ENCODE results near the gene SRP9. TPM values are rescaled to one million over a fixed set of nuclear protein-coding genes. Genes with fewer than 3 reads are reported as not detected.

The SRP9 gene
- total and polyA plus RNA-seq, 3 donors from 2014 or later: 134 to 249 (median 159) TPM

DNA sequence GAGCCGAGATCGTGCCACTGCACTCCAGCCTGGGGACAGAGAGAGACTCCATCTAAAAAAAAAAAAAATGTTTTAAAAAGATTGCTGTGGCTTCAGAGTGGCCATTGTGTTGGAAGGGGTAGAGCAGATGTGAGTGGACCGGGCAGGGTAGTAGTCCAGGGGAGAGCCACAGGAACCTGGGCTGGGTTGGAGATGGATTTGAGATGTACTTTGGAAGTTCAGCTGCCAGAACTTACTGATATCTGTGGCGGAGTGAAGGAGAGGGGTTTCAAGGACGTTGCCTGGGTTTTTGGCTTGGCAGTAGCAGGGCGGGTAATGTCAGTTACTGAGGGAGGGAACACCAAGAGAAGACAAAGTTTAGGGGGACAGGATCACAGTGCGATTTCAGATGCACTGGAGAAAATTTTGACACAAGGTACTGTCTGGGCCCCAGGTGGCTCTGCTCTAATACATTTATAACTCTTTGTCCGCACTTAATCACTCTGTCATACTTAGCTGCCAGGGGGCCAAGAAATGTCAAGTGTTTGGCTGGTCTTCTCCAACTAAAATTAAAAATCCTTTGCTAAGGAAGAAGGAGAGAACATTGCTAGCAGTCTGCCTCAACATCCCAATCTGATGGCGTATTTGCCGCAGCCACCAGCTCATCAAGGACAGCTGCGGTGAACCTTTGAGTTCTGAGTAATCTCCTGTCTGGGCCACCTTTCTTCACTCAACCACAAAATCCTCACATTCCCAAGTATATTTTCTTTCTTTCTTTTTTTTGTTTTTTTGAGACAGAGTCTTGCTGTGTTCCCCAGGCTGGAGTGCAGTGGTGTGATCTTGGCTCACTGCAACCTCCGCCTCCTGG lies 41.9 kb downstream of the SRP9 start:
- intact Hi-C loops (cut with DNase I; ENCODE audit: low total_unique reads): no loop called here
- H3K9me3 ChIP-seq: no peaks in the 10 kb centered on the region
- 49 to 50% methylated on average over 12 of the region's 12 CpGs for WGBS, 2 donors
- no peak overlapping the region for H3K4me3 ChIP-seq
- no peaks in the 10 kb centered on the region for H3K36me3 ChIP-seq (ENCODE audit: low read depth, missing control alignments)
- peaks cover 82% of the 10 kb centered on the region for H3K4me1 ChIP-seq
- peak overlapping the region in 1 of 2 donors; percentile 87 for H3K27ac ChIP-seq
- no peaks in the 10 kb centered on the region for H3K27me3 ChIP-seq
- TF ChIP-seq POLR2A (IDR thresholded peaks at IDR 0.05) (no peak), CTCF (IDR thresholded peaks at IDR 0.05) (no peak)
- peak; percentile 52 for DNase-seq

DNA sequence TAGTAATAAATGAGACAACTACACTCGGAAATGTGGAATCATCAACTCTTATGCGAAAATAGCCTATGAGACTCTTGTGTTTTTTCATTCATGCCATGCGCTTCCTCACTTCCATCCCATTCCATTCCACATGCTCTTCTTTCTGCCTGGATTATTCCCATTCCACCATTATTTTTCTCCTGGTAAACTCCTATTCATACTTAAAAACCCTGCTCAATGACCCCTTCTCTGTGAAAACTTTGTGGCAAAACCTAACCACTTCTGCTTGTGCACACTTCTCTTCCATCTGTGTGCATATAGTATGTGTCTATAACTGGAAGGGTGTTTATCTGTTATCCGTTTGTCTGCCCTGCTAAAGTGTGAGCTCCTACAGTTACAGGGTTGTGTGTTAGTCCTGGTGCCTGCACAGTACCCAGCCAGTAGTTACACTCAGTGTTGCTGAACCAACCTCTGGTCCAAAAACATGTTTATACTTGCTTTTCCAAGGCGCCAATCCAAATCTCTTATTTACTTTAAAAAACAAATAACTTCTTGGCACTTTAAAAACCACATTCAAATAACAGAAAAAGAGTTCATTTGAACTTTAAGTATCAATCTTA lies 43.0 kb downstream of the SRP9 start:
- Histone ChIP-seq H3K9me3 (no peaks in the 10 kb centered on the region), H3K4me1 (peaks cover 84% of the 10 kb centered on the region), H3K27me3 (no peaks in the 10 kb centered on the region), H3K27ac (peak overlapping the region in 1 of 2 donors; percentile 87), H3K4me3 (no peak overlapping the region), H3K36me3 (ENCODE audit: low read depth, missing control alignments) (no peaks in the 10 kb centered on the region)
- 77 to 82% methylated on average over 5 of the region's 5 CpGs for WGBS, 2 donors
- intact Hi-C loops (cut with DNase I; ENCODE audit: low total_unique reads): no loop called here
- no peak for TF ChIP-seq CTCF (IDR thresholded peaks at IDR 0.05)
- no peak for DNase-seq

DNA sequence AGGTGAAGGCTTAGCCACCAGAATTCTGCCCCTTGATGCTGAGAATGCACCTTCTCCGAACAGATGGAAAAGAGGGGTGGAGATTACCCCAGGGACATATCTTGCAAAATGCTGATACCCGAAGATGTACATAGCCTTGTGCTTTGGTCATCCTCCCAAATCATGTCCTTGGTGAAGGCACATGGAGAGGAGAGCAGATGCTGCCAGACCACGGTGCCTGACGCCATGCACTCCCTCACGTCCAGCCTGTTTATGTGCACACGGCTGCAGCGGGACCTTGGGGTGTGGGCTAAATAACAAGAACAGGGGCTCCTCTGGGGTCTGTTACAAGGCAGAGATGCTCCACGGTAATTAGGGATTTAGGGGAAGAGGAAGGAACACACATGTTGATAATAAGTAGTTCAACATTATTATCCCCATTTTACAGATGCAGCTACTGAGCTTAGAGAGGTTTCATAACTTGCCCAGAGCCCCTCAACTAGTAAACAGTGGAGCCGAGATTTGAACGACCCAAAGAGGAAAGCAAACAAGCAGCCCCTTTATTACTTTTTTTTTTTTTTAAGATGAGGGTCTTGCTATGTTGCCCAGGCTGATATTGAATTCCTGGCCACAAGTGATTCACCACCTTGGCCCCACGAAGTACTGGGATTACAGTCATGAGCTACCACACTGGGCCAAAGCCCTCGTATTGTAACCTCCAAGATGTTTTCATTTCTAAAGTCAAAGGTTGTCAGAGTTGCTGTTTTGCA lies 45.2 kb downstream of the SRP9 start:
- Histone ChIP-seq H3K9me3 (no peaks in the 10 kb centered on the region), H3K27ac (peak overlapping the region; percentile 52 to 79), H3K4me3 (no peak overlapping the region), H3K4me1 (peaks cover 76% of the 10 kb centered on the region), H3K36me3 (ENCODE audit: low read depth, missing control alignments) (no peaks in the 10 kb centered on the region), H3K27me3 (no peaks in the 10 kb centered on the region)
- DNase-seq: peak; percentile 55
- TF ChIP-seq CTCF (IDR thresholded peaks at IDR 0.05): no peak
- no peak for TF ChIP-seq POLR2A (IDR thresholded peaks at IDR 0.05)
- intact Hi-C loops (cut with DNase I; ENCODE audit: low total_unique reads): no loop called here
- 47 to 55% methylated on average over 12 of the region's 12 CpGs for WGBS, 2 donors

GRCh38 chr1:225823811-225824261 lies 46.2 kb downstream of the SRP9 start:
- Histone ChIP-seq H3K36me3 (ENCODE audit: low read depth, missing control alignments) (no peaks in the 10 kb centered on the region), H3K4me3 (no peak overlapping the region), H3K27ac (peak overlapping the region; percentile 52 to 79), H3K27me3 (no peaks in the 10 kb centered on the region), H3K4me1 (peaks cover 68% of the 10 kb centered on the region), H3K9me3 (no peaks in the 10 kb centered on the region)
- TF ChIP-seq POLR2A (IDR thresholded peaks at IDR 0.05) (no peak), CTCF (IDR thresholded peaks at IDR 0.05) (no peak)
- 57 to 67% methylated on average over 1 to 12 of the region's 12 CpGs for WGBS, 2 donors
- peak; percentile 84 for DNase-seq
- intact Hi-C loops (cut with DNase I; ENCODE audit: low total_unique reads): no loop called here
